GM12891 (cell line): Measurements from ENCODE around the gene ZNG1F.
"Not testable (repeated sequence)": the region's sequence is repeated elsewhere in the genome, so short reads cannot be mapped to it uniquely, and the experiment has no call there.

Source experiments
- POLR2A ChIP-seq: IDR thresholded peaks from 2 replicates; pipeline ENCODE4 v1.6.1; 2011; ENCODE audit warnings: low read depth, low read length, control low read depth
- POLR2AphosphoS5 ChIP-seq: IDR thresholded peaks from 2 replicates; pipeline ENCODE4 v1.6.1; 2011; ENCODE audit warnings: low read depth, low read length, control low read depth
- SPI1 ChIP-seq: IDR thresholded peaks from 2 replicates; pipeline ENCODE4 v1.6.1; 2011; ENCODE audit warnings: low read depth, low read length, control low read depth

GRCh38 chr9:41100508-41100907, 88.6 kb downstream of the ZNG1F start:
- not testable (repeated sequence) for TF ChIP-seq POLR2AphosphoS5, POLR2A, SPI1
